GM23338 (cell line): Measurements from ENCODE around the gene GPC5. TPM values are rescaled to one million over a fixed set of nuclear protein-coding genes. Genes with fewer than 3 reads are reported as not detected.

ENCODE experiments used
- ATAC-seq: fragments of 200-7000 bp; cut with Tn5 transposase; 3 replicates; pipeline ENCODE4 v1.9.1; 2020
- DNase-seq: peaks from one replicate; pipeline ENCODE4 v3.0.0-alpha.2; 2015; ENCODE audit warnings: low spot score
- H2AFZ ChIP-seq: fragments of 200-600 bp; sonication (generic); 2 replicates; pipeline ENCODE4 v1.8.0; 2016; ENCODE audit warnings: antibody characterized with exemption, mild to moderate bottlenecking, moderate library complexity
- H3F3A ChIP-seq: fragments of 200-600 bp; sonication (generic); replicated peaks from 2 replicates; pipeline ENCODE4 v1.8.0; 2017; ENCODE audit warnings: antibody characterized with exemption, mixed run types, low read depth
- H3K27ac ChIP-seq: fragments of 200-600 bp; sonication (generic); 2 replicates; pipeline ENCODE4 v1.6.1; 2016; ENCODE audit warnings: low read depth
- H3K27me3 ChIP-seq: fragments of 200-600 bp; sonication (generic); 2 replicates; pipeline ENCODE4 v1.8.0; 2016; ENCODE audit warnings: mild to moderate bottlenecking, mixed run types, moderate library complexity; ENCODE audit not compliant: insufficient read depth
- H3K36me3 ChIP-seq: fragments of 200-600 bp; sonication (generic); 2 replicates; pipeline ENCODE4 v1.8.0; 2016; ENCODE audit warnings: mild to moderate bottlenecking; ENCODE audit not compliant: insufficient read depth
- H3K4me1 ChIP-seq: fragments of 200-600 bp; sonication (generic); 2 replicates; pipeline ENCODE4 v1.8.0; 2016; ENCODE audit warnings: mild to moderate bottlenecking, moderate library complexity; ENCODE audit not compliant: insufficient read depth
- H3K4me2 ChIP-seq: fragments of 200-600 bp; sonication (generic); 2 replicates; pipeline ENCODE4 v1.7.1; 2017; ENCODE audit warnings: mixed run types
- H3K4me3 ChIP-seq: fragments of 200-600 bp; sonication (generic); 2 replicates; pipeline ENCODE4 v1.6.1; 2016; ENCODE audit warnings: mixed run types
- H3K79me2 ChIP-seq: fragments of 200-600 bp; sonication (generic); replicated peaks from 2 replicates; pipeline ENCODE4 v1.8.0; 2017; ENCODE audit warnings: mild to moderate bottlenecking; ENCODE audit not compliant: insufficient read depth
- H3K9me2 ChIP-seq: fragments of 200-600 bp; sonication (generic); 2 replicates; pipeline ENCODE4 v1.8.0; 2017; ENCODE audit not compliant: insufficient read depth
- H4K20me1 ChIP-seq: fragments of 200-600 bp; sonication (generic); replicated peaks from 2 replicates; pipeline ENCODE4 v1.8.0; 2017; ENCODE audit warnings: mild to moderate bottlenecking; ENCODE audit not compliant: insufficient read depth
- H3K27ac Mint-ChIP-seq: 2 replicates; pipeline ENCODE4 v1.8.0; 2020; ENCODE audit warnings: inconsistent platforms, mild to moderate bottlenecking, moderate library complexity, mixed read lengths
- H3K27me3 Mint-ChIP-seq: 3 replicates; pipeline ENCODE4 v1.8.0; 2022; ENCODE audit warnings: low read depth, mild to moderate bottlenecking, moderate library complexity, mixed read lengths, inconsistent platforms; ENCODE audit not compliant: insufficient read depth, poor library complexity
- H3K36me3 Mint-ChIP-seq: 3 replicates; pipeline ENCODE4 v1.8.0; 2021; ENCODE audit warnings: low read depth, mild to moderate bottlenecking, inconsistent platforms, moderate library complexity, mixed read lengths
- H3K4me1 Mint-ChIP-seq: 3 replicates; pipeline ENCODE4 v1.8.0; 2020; ENCODE audit warnings: mild to moderate bottlenecking, inconsistent platforms, mixed read lengths
- H3K4me3 Mint-ChIP-seq: 3 replicates; pipeline ENCODE4 v1.8.0; 2021; ENCODE audit warnings: moderate library complexity, mild to moderate bottlenecking, inconsistent platforms, mixed read lengths
- H3K9me3 Mint-ChIP-seq: 3 replicates; pipeline ENCODE4 v1.8.0; 2020; ENCODE audit warnings: moderate library complexity, mild to moderate bottlenecking, inconsistent platforms, mixed read lengths
- CREB1 ChIP-seq: fragments of 250-450 bp; sonication (Bioruptor Pico); IDR thresholded peaks from 2 replicates; pipeline ENCODE4 v1.5.0; 2020; ENCODE audit warnings: low read depth, mild to moderate bottlenecking, moderate library complexity
- EZH2 ChIP-seq: fragments of 200-600 bp; sonication (generic); IDR thresholded peaks from one replicate; pipeline ENCODE4 v1.8.0; 2017; ENCODE audit warnings: antibody characterized with exemption, mild to moderate bottlenecking, low read depth; ENCODE audit not compliant: unreplicated experiment
- EZH2phosphoT487 ChIP-seq: fragments of 200-600 bp; sonication (generic); IDR thresholded peaks from one replicate; pipeline ENCODE4 v1.8.1; 2018; ENCODE audit warnings: antibody characterized with exemption; ENCODE audit not compliant: unreplicated experiment
- JUNB ChIP-seq: IDR thresholded peaks from one replicate; pipeline ENCODE4 v1.6.1; 2016; ENCODE audit warnings: antibody characterized with exemption; ENCODE audit not compliant: unreplicated experiment
- NANOG ChIP-seq: IDR thresholded peaks from 2 replicates; pipeline ENCODE4 v1.6.1; 2016; ENCODE audit warnings: antibody characterized with exemption, borderline replicate concordance
- POLR2AphosphoS5 ChIP-seq: IDR thresholded peaks from 2 replicates; pipeline ENCODE4 v1.6.1; 2016; ENCODE audit warnings: antibody characterized with exemption, low read depth
- STAT1 ChIP-seq: IDR thresholded peaks from one replicate; pipeline ENCODE4 v1.6.1; 2016; ENCODE audit warnings: antibody characterized with exemption; ENCODE audit not compliant: unreplicated experiment
- ZNF114 ChIP-seq: fragments of 250-450 bp; sonication (Bioruptor Pico); IDR thresholded peaks from 2 replicates; pipeline ENCODE4 v1.5.0; 2020; ENCODE audit warnings: mild to moderate bottlenecking, moderate library complexity
- ZNF331 ChIP-seq: fragments of 250-450 bp; sonication (Bioruptor Pico); IDR thresholded peaks from 2 replicates; pipeline ENCODE4 v1.5.0; 2020; ENCODE audit warnings: low read depth, mild to moderate bottlenecking, moderate library complexity
- polyA plus RNA-seq: library from polyadenylated mRNA; unstranded; fragments of >200 nt; fragmentation: Nextera tagmentation; extraction: Ambion mirVana; gene quantifications from 2 replicates; pipeline ENCODE4 v1.2.1, GENCODE V29; 2016
- total RNA-seq: library from RNA; depleted of rRNA; stranded (reverse); fragments of >200 nt; shearing (Covaris generic); gene quantifications from 2 replicates; pipeline ENCODE4 v1.2.3, GENCODE V29; 2014
- TF ChIP-seq, protein P1 (sequence below), 2 experiments: fragments of 200-600 bp in 1 of 2; sonication (generic) in 1 of 2; conservative IDR thresholded peaks; 2 replicates each; pipeline versions ENCODE4 v1.5.1 to v1.6.1; 2016 to 2017; ENCODE audit warnings: antibody characterized with exemption in 2 of 2, low read depth in 2 of 2, mild to moderate bottlenecking in 2 of 2, moderate library complexity in 1 of 2
- TF ChIP-seq, protein P2 (sequence below): IDR thresholded peaks from 2 replicates; pipeline ENCODE4 v1.6.1; 2016; ENCODE audit warnings: antibody characterized with exemption
- TF ChIP-seq, protein P3 (sequence below): fragments of 250-450 bp; sonication (Bioruptor Pico); IDR thresholded peaks from 2 replicates; pipeline ENCODE4 v1.5.0; 2020; ENCODE audit warnings: mild to moderate bottlenecking, moderate library complexity

GPC5 gene
- total and polyA plus RNA-seq, 2 experiments from 2014 or later: 0.95 to 1.1 TPM

DNA sequence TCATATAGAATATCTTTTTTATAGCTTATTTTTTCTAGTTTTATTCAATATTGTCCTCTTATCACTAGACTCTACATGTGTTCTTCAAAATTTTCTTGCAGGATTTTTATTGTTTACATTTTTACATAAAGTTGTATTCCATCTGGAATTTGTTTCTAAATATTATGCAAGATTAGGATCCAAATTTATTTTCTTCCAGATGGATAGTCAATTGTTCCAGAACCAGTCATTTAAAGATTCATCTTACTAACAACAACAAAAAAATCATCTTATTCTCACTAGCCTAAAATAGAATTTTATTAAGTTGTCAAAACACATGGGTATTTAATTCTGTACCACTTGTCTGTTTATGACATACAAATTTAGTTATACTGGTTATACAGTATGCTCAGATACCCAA is 1437.8 kb downstream of the GPC5 start:
- Mint-ChIP-seq H3K4me1 (no peaks in the 10 kb centered on the region), H3K9me3 (no peaks in the 10 kb centered on the region), H3K27me3 (no peaks in the 10 kb centered on the region), H3K4me3 (no peak overlapping the region), H3K27ac (no peak overlapping the region), H3K36me3 (no peaks in the 10 kb centered on the region)
- no peaks in the 10 kb centered on the region for H3K27me3 ChIP-seq
- DNase-seq (no peak), ATAC-seq (no peak)
- no peak overlapping the region for H3K27ac ChIP-seq
- no peak overlapping the region for H3K4me3 ChIP-seq
- no peak for TF ChIP-seq ZNF114 (CRISPR knock-in tag)
- no peak for TF ChIP-seq CREB1
- TF ChIP-seq, protein P1, sequence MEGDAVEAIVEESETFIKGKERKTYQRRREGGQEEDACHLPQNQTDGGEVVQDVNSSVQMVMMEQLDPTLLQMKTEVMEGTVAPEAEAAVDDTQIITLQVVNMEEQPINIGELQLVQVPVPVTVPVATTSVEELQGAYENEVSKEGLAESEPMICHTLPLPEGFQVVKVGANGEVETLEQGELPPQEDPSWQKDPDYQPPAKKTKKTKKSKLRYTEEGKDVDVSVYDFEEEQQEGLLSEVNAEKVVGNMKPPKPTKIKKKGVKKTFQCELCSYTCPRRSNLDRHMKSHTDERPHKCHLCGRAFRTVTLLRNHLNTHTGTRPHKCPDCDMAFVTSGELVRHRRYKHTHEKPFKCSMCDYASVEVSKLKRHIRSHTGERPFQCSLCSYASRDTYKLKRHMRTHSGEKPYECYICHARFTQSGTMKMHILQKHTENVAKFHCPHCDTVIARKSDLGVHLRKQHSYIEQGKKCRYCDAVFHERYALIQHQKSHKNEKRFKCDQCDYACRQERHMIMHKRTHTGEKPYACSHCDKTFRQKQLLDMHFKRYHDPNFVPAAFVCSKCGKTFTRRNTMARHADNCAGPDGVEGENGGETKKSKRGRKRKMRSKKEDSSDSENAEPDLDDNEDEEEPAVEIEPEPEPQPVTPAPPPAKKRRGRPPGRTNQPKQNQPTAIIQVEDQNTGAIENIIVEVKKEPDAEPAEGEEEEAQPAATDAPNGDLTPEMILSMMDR (conservative IDR thresholded peaks at IDR 0.05; ENCODE audit: low read depth in 2 of 2): no peak
- TF ChIP-seq POLR2AphosphoS5: no peak
- no peak for TF ChIP-seq ZNF331 (CRISPR knock-in tag)
- TF ChIP-seq, protein P2, sequence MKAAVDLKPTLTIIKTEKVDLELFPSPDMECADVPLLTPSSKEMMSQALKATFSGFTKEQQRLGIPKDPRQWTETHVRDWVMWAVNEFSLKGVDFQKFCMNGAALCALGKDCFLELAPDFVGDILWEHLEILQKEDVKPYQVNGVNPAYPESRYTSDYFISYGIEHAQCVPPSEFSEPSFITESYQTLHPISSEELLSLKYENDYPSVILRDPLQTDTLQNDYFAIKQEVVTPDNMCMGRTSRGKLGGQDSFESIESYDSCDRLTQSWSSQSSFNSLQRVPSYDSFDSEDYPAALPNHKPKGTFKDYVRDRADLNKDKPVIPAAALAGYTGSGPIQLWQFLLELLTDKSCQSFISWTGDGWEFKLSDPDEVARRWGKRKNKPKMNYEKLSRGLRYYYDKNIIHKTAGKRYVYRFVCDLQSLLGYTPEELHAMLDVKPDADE: no peak
- TF ChIP-seq NANOG: no peak
- no peak for TF ChIP-seq STAT1
- H2AFZ ChIP-seq: no peak overlapping the region
- H3K4me2 ChIP-seq: no peak overlapping the region
- H4K20me1 ChIP-seq: no peaks in the 10 kb centered on the region
- H3K36me3 ChIP-seq: no peaks in the 10 kb centered on the region
- no peaks in the 10 kb centered on the region for H3K79me2 ChIP-seq
- no peaks in the 10 kb centered on the region for H3K9me2 ChIP-seq
- no peaks in the 10 kb centered on the region for H3K4me1 ChIP-seq
- no peaks in the 10 kb centered on the region for H3F3A ChIP-seq

DNA sequence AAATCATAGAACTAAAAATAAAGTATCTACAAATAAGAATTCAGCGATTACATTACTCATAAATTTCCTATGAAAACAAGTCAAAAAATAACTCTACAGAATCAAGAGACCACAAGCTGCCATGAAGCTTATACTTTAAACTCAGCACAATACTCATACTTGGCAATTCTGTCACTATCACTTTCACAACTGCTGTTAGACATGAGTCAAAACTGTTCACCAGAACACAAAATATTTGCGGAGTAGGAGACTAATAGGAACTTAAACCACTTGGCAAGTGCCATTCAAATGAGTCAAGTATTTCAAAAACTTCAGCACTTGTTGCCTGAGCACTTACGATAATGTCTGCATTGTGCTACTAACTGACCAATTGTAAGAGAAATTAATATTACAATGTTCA is 1440.4 kb downstream of the GPC5 start:
- no peaks in the 10 kb centered on the region for H3K27me3 ChIP-seq
- H3K9me3 Mint-ChIP-seq: no peaks in the 10 kb centered on the region
- no peaks in the 10 kb centered on the region for H3K36me3 Mint-ChIP-seq
- no peaks in the 10 kb centered on the region for H3K4me1 Mint-ChIP-seq
- H3K4me2 ChIP-seq: no peak overlapping the region
- H3K4me3 ChIP-seq: no peak overlapping the region
- no peaks in the 10 kb centered on the region for H3K79me2 ChIP-seq
- no peaks in the 10 kb centered on the region for H3K4me1 ChIP-seq
- no peak overlapping the region for H3K27ac ChIP-seq
- H3K4me3 Mint-ChIP-seq: no peak overlapping the region
- DNase-seq: no peak
- no peaks in the 10 kb centered on the region for H3K36me3 ChIP-seq
- no peaks in the 10 kb centered on the region for H3F3A ChIP-seq
- H3K27ac Mint-ChIP-seq: no peak overlapping the region
- ATAC-seq: no peak
- no peaks in the 10 kb centered on the region for H3K27me3 Mint-ChIP-seq
- no peak overlapping the region for H2AFZ ChIP-seq
- no peaks in the 10 kb centered on the region for H3K9me2 ChIP-seq
- H4K20me1 ChIP-seq: no peaks in the 10 kb centered on the region
- no peak for TF ChIP-seq ZNF331 (CRISPR knock-in tag)
- TF ChIP-seq, protein P3, sequence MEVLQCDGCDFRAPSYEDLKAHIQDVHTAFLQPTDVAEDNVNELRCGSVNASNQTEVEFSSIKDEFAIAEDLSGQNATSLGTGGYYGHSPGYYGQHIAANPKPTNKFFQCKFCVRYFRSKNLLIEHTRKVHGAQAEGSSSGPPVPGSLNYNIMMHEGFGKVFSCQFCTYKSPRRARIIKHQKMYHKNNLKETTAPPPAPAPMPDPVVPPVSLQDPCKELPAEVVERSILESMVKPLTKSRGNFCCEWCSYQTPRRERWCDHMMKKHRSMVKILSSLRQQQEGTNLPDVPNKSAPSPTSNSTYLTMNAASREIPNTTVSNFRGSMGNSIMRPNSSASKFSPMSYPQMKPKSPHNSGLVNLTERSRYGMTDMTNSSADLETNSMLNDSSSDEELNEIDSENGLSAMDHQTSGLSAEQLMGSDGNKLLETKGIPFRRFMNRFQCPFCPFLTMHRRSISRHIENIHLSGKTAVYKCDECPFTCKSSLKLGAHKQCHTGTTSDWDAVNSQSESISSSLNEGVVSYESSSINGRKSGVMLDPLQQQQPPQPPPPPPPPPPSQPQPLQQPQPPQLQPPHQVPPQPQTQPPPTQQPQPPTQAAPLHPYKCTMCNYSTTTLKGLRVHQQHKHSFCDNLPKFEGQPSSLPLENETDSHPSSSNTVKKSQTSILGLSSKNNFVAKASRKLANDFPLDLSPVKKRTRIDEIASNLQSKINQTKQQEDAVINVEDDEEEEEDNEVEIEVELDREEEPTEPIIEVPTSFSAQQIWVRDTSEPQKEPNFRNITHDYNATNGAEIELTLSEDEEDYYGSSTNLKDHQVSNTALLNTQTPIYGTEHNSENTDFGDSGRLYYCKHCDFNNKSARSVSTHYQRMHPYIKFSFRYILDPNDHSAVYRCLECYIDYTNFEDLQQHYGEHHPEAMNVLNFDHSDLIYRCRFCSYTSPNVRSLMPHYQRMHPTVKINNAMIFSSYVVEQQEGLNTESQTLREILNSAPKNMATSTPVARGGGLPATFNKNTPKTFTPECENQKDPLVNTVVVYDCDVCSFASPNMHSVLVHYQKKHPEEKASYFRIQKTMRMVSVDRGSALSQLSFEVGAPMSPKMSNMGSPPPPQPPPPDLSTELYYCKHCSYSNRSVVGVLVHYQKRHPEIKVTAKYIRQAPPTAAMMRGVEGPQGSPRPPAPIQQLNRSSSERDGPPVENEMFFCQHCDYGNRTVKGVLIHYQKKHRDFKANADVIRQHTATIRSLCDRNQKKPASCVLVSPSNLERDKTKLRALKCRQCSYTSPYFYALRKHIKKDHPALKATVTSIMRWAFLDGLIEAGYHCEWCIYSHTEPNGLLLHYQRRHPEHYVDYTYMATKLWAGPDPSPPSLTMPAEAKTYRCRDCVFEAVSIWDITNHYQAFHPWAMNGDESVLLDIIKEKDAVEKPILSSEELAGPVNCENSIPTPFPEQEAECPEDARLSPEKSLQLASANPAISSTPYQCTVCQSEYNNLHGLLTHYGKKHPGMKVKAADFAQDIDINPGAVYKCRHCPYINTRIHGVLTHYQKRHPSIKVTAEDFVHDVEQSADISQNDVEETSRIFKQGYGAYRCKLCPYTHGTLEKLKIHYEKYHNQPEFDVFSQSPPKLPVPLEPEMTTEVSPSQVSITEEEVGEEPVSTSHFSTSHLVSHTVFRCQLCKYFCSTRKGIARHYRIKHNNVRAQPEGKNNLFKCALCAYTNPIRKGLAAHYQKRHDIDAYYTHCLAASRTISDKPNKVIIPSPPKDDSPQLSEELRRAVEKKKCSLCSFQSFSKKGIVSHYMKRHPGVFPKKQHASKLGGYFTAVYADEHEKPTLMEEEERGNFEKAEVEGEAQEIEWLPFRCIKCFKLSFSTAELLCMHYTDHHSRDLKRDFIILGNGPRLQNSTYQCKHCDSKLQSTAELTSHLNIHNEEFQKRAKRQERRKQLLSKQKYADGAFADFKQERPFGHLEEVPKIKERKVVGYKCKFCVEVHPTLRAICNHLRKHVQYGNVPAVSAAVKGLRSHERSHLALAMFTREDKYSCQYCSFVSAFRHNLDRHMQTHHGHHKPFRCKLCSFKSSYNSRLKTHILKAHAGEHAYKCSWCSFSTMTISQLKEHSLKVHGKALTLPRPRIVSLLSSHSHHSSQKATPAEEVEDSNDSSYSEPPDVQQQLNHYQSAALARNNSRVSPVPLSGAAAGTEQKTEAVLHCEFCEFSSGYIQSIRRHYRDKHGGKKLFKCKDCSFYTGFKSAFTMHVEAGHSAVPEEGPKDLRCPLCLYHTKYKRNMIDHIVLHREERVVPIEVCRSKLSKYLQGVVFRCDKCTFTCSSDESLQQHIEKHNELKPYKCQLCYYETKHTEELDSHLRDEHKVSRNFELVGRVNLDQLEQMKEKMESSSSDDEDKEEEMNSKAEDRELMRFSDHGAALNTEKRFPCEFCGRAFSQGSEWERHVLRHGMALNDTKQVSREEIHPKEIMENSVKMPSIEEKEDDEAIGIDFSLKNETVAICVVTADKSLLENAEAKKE (CRISPR knock-in tag): no peak
- TF ChIP-seq EZH2phosphoT487: no peak
- TF ChIP-seq CREB1: no peak
- TF ChIP-seq POLR2AphosphoS5: no peak
- no peak for TF ChIP-seq JUNB
- TF ChIP-seq NANOG: no peak
- TF ChIP-seq EZH2: no peak
- TF ChIP-seq ZNF114 (CRISPR knock-in tag): no peak
- no peak for TF ChIP-seq STAT1
